HG02642 (cell line): ENCODE data around the gene MGA.

Experiments
- ATAC-seq: cut with Tn5 transposase; IDR thresholded peaks from one replicate; pipeline ENCODE4 v1.9.1; 2021; ENCODE audit warnings: mild to moderate bottlenecking; ENCODE audit not compliant: unreplicated experiment, poor library complexity

MGA gene

DNA sequence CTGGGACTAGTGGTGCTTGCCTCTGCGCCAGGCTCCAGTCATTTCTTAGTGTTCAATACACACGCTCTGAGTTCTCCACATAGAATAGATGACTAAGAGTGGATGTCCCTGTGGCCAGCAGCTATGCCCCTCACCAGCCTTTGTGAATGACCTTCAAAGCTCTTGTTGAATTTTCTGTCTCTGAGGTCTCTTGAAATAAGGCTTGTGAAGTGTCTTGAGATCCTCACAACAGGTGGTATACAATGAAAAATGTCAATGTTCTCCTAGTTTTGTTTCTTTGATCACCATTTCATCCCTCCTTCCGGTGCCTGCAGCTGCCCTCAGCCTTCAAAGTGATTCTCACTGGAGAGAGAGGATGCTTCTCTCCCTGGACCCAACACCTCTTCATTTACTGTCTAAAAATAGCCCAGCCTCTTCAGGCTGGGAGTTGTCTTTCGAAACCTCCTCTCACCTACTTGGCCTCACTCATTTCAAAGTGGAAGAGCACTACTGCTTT is 119.5 kb downstream of the MGA start:
- no peak for ATAC-seq

DNA sequence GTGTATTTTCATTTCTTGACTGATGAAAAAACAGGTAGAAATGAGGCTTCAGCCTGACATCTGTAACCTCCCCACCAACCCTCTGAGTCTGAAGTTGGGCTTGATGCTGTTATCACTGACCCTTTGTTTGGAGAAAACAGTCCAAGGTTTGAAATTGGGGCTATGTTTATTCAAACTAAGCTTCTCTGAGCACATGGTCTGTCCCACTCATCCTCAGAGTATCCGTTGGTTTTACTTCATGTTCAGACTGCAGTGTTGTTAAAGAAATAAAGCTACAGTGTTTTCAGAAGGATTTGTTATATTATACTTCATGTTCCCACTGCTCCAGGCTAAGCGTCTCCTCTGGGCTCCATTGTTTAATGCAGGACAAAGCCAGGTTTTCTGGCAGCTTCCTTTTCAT is 120.1 kb downstream of the MGA start:
- ATAC-seq, result no peak

DNA sequence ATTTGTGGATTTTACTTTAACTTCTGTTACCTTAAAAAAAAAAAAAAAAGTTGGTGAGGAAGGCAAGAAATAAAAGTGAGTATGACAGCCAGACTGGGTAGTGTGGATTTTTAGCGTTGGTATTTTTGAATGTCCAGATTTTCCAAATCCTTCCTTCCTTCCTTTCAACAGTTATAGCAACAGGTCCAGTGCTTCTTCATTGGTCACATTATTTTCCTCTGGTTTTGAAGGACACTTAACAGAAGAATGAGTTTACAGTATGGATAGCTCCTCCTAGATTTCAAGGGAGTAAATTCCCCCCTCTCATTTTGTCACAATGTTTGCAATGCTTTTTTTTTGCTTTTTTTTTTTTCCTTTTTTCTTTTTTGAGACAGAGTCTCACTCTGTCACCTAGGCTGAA is 120.5 kb downstream of the MGA start:
- no peak for ATAC-seq

DNA sequence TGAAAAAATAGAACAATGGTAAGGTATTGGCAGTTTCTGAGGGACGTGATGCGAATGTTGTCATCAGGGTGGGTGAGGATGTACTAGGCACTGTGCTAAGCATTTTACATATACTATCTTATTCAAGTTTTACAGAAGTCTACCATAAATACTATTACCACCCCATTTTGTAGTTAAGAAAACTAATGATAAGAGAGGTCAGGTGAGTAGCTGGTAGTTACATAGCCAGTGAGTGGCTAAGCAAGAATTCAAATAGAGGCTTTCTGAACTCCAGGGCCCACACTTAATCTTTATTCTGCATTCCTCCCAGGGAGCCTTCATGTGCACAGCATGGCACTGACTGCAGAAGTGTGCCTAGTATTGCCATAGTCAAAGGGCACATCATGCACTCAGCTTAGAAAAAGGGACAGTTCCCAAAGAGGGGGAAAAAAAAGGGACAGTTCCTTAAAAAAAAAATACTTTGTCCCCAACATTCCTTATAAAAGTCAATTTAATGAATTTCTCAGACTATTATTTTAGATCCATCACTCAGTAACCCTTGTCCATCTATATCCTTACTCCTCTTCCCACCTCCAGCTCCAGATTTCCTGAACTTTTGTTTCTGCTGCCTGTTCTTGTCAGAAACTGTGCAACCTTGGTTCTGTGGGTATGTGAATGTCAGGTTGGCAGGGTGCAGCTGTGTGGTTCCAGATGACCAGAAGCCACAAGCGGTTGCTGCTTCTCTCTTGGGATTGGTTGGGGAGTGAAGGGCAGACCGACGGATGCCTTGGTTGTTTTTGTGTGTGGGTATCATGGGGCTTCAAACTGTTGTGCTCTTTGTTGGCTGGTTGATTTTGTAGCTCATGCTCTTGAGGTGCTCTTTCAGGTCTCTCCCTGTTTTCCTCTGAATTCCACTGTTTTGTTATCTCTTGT is 122.4 kb downstream of the MGA start:
- no peak for ATAC-seq

DNA sequence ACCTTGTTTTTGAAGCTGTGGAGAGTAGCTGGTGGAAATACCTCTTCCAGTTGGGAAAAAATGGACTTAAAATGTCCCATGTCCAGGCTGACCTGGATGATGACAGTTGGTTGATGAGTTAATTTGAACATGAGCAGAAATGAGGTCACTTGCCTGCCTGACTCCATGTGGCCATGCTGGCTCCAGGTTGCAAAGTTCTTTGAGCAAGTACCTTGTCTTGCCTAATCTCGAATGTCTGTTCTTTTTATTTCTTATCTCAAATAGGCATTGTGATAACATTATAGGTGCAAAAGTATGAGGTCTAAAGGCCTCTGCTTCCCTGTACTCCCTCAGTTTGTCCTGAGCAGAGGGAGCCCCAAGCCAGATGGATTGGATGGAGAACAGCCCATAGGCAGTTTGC is 123.1 kb downstream of the MGA start:
- no peak for ATAC-seq

DNA sequence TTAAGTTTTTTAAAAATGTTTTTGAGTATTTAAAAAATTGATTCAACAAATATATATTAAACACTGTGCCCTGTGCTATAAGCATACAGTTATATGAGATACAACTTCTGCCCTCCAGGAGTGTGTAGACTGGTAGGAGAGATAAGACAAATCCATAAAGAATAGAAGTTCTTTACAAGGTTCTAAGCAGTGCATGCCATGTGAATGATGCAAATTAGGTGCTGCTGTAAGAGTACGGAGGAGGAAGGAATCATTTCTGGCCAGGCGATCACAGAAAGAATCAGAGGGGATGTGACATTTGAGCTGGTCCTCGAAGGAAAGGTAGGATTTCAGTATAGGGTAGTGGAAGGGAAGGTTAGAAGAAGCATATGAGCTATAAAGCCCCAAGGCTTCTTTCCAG is 128.1 kb downstream of the MGA start:
- ATAC-seq, result no peak

DNA sequence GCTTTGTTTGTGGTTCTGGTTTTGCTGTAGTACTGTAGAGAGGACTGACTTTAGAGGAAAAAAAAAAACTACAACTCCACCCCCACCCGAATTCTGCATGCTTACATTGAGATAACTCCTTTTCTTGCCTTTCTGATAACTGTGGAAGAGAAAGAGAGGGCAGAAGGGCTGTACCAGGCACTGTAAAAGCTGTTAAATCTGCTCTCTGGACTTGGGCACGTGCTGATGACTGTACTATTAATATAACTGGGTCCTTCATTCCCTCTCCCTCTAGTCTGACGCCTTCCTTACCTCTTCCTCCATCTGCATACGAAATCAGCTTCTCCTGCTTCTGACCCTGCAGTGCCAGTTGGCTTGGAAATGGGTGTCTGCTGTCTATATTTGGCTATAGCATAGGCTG is 129.0 kb downstream of the MGA start:
- ATAC-seq, result no peak

DNA sequence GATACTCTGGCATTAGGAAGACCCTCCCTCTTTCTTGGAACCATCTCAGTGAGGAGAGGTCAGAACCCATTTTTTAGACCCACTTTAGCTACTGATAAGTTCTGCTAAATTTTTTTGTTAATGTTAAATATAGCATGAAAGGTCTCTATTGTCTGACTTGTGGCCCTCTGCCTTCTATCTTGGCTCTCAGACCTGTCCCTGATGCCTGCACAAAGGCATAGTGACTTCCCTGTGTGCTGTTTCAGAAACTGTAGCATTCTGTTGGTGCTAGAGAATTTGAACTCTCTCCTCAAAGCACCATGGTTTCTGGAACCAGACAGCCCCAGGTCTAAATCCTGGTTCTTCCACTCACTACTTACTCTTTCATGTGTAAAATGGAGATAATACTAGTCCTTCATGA is 129.5 kb downstream of the MGA start:
- no peak for ATAC-seq

DNA sequence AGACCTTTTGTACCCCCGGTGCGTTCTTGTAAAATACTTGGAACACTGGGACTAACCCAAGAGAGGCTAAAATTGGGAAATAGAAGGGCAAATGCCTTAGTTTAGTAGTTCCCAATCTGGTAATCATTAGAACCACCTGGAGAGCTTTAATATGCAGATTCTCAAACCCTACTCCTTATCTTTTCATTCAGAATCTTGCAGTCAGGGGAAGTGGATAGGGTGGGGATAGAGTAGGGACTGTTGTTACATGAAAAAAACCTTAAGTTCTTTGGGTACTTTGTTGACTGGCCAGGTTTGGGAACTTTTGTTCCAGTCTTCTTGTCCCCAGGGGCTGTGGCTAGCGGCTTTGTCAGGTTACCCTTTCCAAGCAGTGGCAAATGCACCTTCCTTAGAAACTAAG is 130.0 kb downstream of the MGA start:
- ATAC-seq, result no peak

DNA sequence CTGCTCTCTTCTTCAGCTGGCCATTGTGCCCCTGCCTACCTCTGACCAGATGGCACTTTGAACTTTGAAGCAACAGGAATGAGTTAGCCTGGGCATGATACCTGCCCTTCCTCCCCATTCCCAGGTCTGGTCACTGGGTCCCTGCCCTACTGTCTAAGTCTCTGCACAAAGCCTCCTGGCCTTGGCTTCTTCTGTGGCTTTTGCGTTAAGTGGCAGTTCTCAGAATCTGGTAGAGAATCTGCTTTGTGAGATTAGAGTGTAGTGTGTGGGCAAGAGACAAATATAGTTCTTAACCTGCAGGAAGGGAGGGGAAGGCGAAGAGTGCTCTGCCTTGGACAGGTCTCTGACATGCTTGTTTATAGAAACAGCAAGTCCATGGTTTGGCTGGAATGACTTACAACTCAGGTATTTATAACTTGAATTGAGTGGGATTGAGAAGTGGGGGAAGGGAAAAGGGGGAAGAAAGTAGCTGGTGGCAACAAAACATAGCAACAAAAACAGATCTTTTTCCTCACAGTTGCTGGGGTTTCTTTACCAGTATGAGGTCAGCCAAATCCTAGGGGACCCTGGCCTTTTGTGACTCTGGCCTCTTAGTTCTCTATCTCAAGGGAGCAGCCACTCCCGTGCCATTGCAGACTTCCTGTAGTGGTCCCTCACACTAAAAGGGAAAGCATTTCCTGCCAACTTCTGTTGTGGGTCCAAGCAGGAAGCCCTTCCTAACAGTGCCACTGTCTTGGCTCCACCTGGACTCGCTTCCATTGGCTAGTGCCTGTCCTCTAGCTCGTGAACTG is 130.7 kb downstream of the MGA start:
- ATAC-seq, result no peak

DNA sequence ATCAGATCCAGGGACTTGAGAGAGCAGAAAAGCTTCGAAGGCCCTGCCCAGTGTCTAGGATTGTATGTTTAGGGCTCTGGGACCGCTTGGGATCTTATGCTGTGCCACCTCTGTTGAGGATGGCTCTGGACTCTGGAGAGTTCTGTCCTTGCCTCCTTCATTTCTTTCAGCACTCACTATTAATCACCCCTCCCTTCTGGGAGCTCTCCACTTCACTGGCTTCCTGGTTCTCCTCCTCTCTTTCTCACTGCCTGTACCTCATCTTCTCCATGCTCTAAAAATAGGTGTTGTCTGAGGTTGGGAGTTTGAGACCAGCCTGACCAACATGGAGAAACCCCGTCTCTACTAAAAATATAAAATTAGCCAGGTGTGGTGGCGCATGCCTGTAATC is 131.3 kb downstream of the MGA start:
- no peak for ATAC-seq

DNA sequence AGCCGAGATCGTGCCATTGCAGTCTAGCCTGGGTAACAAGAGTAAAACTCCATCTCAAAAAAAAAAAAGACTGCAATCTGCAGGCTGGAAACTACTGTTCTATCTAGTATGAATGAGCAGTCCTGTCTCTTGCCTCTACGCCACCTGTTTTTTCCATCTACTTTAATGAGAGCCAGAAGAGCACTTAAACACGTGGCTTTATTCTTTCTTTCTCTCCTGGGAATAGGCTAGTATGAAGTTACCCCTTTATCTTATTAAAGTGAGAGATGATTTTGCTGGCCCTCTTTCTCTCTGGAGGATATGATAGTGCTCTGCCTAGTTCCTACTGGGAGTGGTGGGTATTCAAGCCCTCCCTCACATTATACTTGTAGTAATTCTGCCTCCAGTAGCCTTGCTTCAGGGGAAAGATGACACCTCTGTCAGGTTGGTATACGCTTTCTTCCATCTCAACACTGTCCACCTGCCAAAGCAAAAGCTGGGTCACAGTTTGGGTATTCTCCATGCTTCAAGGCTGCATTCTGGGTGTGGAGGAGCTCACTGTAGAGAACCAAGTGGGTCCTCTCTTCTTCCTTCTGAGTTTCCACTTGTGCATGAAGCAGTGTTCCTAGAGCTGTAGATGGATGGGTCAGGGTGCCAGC is 131.9 kb downstream of the MGA start:
- no peak for ATAC-seq

DNA sequence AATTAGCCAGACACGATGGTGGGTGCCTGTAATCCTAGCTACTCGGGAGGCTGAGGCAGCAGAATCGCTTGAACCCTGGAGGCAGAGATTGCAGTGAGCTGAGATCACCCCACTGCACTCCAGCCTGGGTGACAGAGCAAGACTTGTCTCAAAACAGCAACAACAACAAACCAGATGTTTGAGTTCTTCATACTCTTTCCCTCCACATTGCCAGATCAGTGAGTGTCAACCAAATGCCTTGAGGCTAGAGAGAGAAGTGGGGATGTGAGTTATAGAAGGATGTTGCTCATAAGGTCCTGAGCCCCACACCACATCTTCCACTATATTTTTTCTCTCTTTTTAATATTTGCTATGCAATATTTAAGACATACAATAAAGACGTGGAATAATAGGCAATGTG is 133.9 kb downstream of the MGA start:
- no peak for ATAC-seq

DNA sequence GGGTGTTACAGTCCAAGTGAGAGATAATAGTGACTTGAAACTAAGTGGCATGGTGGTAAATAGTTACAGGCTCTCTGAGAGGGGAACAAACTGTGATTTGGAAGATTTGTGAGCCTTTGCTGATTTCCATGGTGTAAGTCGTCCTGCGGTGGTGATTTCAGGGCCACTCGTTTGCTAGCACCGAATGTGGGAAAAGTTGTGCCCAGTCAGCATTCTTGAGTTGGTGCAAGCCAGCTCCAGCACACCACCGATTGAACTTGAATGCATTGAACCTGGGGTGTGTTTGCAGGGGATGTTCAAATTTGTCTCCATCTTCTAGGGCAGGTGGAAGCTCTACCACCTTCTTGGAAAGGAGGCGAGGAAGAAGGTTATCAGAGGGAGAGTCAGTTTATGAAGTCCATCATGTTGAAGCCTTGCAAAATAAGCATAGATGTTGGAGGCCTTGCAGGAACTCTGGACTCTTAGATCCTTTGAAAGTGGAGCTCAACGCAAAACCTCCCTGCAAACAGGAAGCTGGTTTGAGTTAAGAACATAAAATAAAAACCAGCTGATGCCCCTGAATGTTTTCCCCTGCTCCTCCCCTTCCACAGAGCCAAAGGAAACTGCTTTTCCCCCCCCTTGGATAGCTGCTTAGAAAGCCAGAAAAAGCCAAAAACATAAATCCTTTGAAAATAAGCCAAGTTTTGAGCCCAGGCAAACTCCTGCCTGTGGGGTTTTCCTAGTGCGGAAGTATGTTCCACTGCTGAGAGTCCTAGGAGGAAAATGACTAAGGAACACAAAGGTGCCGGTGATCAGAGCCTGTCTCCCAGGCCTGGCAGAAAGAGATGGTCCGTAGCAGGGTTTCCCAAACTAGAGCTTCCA is 136.0 kb downstream of the MGA start:
- ATAC-seq, result no peak

DNA sequence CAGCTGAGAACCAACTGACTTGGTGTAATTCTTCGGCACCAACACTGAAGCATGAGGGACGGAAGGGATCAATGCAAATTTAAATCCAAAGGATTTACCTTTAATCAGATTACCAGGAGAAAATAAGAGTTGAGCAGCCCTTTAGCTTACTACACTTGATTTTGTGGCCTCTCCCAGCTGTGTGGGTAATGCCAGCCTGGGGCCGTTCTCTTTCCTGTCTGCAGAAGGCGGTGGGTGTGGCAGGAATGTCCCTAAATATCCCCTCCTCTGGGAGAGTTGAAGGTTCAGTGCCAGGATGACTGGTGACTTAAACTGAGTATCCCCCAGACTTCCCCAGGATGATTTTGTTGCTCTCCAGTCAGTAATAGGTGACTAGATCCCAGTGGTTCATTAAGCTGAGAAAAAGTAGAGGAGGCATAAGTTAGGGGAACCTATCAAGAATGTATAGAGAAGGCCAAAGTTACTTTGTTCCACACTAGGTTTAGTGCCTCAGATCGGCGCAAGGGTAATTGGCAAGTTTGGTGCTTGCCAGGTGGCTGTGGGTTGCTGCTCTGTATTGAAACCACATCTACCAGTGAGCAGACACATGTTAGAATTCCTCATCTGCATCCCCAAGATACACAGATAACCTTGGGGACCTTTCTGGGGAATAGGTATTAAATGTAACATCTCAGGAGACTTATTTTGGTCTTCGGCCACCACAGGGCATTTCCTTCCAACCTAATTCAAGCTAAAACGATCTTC is 137.2 kb downstream of the MGA start:
- ATAC-seq, result no peak

DNA sequence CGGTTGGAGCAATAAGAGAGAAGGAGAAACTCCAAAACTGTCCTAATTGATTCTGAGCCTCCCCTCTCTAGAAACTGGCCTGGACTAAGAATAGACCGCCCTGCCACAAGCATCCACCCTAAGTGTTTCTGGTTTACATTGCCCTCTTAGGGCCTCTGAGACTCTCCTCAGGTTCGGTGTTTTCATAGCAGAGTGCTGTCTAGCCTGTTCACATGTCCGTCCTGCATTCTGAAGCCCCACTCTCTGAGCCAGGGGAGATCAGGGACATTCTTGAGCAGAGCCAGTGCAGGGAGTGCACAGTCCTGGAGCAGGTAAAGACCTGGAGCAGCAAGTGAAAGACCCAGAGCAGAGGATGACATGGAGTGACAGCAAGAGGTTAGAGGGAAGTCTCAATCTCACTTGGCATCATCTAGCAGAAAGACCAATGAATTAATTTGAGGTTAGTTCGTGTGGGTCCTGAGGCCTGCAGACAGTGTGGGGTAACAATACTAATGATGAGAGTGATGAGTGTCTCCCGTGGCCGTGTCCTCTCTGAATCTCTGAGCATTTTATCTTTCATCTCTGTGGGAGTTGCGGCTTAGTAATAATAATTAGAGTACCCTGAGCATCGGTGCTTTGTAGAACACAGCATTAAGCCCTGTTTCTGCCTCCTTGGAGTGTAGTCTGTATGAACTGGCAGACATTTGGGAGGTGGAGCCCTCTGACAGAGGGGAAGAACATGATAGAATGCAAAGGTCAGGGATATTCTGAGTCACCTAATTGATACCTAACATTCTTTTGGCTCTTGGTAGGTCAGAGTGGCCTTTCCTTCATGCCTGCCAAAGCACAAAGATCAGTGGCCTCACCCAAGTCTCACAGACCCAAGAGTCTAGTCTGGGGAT is 138.6 kb downstream of the MGA start:
- ATAC-seq, result no peak

DNA sequence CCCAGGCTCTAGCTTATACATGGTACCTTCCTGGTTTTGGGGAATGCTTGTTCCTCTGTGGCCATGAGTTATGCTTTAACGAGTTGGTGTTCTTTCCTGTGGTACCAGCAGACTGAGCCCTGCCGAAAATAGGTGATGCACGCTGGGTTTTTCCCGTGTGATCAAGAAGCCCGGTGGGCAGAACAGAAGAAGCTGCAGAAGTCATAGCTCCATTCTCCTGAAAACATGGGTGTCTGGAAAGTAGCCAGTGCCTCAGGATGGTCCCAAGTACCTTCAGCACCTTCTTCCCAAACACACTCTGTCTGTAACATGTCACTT is 139.2 kb downstream of the MGA start:
- no peak for ATAC-seq

DNA sequence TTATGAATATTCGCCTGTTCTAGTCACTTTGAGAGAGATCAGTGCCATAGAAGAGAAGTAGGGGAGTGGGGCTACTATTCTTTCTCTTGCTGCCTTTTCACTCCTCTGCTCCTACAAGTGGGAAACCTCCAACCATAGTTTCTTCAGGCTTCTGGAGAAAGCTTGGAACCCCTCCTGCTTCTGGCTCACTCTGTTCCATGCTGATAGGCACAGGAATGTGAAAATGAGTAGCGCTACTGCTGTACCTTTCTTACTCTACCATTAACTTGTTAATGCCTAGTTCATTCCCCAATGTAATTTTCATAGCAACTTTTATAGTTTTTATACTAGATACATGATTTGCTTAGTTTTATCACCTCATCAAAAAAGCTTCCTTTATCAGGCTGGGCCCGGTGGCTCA is 141.0 kb downstream of the MGA start:
- ATAC-seq, result no peak
